HG02642 (cell line): ENCODE data around the gene LSP1.

Experiments
- ATAC-seq: cut with Tn5 transposase; IDR thresholded peaks from one replicate; pipeline ENCODE4 v1.9.1; 2021; ENCODE audit warnings: mild to moderate bottlenecking; ENCODE audit not compliant: unreplicated experiment, poor library complexity

Gene LSP1

GRCh38 chr11:1909524-1909923 is 56.6 kb downstream of the LSP1 start:
- ATAC-seq = no peak

GRCh38 chr11:1912289-1912878 is 59.5 kb downstream of the LSP1 start:
- ATAC-seq = no peak

DNA sequence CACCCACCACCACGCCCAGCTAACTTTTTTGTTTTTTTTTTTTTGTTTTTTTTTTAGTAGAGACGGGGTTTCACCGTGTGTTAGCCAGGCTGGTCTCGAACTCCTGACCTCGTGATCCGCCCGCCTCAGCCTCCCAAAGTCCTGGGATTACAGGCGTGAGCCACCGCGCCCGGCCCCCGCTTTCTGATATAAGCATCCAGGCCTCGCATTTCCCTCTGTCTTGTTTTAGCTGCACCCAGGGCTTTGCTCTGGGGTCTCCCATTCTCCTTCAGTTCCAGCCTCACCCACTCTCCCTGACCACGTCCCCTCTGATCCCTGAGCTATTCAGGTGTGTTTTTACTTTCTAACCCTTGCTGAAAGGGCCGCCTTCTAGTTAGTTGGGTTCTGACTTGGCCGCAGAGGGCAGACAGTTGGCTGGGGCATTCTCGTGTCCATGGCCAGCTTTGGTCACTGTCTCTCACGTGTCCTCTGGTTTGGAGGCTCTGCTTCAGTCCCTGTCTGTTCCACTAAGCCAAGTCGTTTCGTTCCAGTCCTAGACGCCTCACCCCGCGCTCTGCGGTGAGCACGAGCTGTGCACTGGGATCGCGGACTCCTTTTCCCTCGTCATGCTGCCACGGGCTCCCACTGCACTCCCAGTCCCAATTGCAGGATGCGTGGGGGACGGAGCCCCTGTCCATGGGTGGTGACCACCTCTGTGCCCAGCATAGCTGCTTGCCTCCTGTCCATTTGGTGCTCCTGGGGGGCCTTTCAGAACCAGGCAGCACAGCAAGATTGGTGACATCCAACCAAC is 60.6 kb downstream of the LSP1 start:
- ATAC-seq = no peak

DNA sequence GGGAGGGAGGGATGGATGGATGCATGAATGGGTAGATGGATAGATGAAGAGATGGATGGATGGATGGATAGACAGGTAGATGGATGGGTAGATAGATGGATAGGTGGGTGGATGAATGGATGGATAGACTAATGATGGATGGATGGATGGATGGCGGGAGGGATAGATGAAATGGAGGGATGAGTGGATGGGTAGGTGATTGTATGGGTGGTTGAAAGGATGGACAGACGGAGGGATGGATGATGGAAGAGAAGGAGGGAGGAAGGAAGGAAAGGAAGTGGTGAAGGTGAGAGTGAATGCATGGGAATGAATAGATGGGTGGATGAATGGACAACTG is 62.9 kb downstream of the LSP1 start:
- no peak for ATAC-seq

GRCh38 chr11:1916132-1916985 is 63.5 kb downstream of the LSP1 start:
- no peak for ATAC-seq

DNA sequence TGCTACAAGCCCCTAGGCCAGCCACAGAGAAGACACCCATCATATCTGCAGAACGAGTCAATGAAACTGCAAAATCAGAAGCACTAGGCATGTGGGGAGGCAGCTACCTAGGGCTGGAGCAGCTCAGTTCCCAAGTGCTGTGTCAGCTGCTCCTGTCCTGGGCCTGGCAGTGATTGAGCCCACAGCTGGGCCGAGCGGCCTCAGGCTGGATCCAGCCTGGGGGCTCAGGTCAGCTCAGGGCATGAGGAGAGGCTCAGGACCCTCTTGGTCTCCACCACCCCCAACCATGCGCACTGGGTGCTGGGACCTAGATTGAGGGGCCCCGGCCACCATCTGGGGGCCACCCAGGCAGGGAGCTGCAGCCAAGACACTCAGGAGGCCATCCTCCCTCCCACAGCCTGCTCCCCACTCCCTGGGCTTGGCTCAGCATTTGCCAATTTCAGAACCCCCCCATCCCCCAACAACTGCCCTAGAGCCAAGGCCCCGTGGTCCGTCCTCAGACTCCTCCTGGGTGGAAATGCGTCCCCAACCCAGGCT is 64.2 kb downstream of the LSP1 start:
- ATAC-seq = no peak

GRCh38 chr11:1917523-1918435 is 64.9 kb downstream of the LSP1 start:
- ATAC-seq = no peak

DNA sequence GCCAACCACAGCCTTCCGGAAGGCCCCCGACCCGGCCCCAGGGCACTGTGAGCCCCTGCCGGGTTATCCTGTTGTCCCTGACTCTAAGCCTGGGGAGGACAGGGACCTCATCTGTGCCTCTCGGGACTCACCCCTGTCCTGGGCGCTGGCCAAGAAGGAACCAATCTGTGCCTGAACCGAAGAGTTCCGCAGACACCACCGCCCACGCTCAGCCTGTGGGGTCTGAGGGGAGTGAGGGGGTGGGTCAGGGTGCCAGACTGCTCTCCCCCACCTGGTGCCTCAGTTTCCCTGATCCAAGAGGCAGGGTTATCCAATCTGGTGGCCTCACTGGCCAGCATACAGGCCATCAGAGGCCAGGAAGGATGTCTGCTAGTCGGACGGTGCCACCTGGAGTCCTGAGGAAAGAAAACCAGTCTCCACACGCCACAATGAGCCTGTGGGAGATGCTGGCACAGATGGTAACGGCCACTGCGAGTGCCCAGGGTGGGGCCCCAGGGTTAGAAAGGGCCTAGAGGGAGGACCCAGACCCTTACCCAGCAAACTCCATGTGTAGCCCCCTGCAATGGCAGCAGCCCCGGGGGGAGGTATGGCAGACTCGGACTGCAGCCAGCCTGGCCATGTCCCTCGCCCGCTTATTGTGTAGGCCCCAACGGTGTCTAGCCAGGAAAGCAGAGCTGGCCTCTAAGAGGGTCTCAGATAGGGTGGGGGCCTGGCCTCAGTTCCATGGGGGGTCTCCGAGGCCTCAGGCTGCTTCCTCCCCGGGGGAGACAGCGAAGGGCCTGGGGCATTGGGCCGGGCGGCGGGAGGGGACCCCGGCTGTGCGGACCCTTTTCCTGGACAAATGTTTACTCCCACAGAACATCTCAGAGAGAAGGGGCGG is 65.8 kb downstream of the LSP1 start:
- no peak for ATAC-seq

DNA sequence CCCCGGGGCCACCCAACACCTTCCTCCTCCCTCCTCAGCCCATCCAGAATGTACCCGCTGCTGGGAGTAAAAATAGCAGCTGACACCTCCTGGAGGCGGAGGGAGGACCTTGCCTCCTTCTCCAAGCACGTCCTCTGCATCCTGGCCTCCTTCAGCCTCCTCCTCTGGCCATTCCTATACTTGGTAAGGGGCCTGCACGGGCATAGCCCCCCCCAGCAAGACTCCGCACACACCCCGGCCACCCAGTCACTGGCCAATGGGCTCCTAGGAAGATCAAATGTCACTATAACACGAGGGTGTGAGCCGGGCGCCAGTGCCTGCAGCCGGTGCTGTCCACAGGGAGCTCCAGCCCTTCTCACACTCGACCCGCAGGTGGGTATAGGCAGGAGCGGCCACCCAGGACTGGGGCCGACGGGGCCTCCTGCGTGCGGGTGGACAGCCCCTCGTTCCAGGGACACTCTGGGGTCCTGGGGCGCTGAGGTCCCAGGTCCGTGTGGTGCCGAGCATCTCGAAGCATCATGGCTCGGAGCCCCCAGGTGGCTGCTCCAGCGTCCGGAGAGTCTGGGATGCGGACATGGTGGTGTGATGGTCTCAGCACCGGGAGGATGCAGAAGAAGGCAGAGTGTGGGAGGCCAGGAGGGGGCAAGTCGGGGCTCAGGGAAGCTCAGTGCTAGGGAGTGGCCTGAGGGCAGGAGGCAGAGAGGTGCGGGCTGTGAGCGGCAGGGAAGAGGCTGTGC is 66.7 kb downstream of the LSP1 start, which contains the start of gene TNNT3:
TSS of gene TNNT3 (plus strand) at position 313 of the 737 bp plus-strand sequence. CDS start 3,172 bp downstream, outside the sequence.
- no peak for ATAC-seq

- no peak for ATAC-seq
These were observed 67.4 kb downstream of the LSP1 start for GRCh38 chr11:1920128-1920908.

- ATAC-seq = no peak
These were observed 68.2 kb downstream of the LSP1 start for GRCh38 chr11:1920909-1921573.

DNA sequence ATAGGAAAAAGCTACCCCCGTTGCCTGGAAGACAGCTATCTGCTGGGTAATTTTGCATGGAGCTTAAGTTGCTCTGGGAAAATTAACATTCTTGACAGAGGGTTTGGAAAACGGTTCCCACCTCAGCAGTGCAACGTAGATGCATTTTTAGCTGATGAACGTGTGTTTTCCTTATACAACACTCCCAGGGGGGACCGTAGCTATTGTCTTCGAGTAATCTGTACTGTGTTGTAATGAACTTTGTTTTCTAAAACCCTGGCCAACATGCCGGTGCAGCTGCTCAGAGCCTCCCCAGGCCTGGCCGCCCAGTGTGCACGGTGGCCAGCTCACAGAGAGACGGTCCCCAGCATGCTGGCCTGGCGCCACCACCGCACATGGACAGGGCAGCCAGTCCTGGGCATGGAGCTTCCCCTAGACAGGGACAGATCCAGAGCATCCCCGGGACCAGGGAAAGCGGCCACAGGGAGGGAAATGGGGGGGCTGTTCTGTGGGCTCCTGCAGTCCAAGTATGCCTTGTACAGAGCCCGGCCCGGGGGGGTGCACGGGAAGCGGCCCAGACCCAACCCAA is 68.8 kb downstream of the LSP1 start:
- no peak for ATAC-seq

DNA sequence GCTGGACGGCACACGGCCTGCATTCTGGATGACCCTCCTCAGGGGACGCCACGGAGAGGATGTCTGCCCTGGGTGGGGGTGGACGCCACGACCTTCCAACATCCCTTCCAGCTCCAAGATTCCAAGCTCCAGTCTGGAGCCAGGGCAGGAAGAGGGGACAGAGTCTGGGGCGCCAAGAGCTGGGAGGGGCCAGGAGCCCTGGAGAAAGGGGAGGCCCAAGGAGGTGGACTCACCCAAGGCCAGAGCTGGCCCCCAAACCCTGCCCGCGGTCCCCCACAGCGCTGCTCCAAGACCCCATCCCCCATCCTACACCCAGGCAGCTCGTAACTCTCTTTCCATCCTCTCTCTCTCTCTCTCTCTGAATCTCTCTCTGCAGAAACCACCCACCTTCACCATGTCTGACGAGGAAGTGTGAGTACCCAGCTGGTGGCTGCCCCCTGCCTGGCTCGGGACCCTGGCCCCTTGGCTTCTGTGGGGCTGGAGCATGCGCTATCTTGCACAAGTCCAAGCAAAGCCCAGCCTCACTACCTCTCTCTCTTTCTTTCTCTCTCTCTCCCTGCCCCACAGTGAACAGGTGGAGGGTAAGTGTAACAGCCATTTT is 69.7 kb downstream of the LSP1 start:
- ATAC-seq = no peak

- no peak for ATAC-seq
These were observed 70.5 kb downstream of the LSP1 start for GRCh38 chr11:1923201-1923956.

DNA sequence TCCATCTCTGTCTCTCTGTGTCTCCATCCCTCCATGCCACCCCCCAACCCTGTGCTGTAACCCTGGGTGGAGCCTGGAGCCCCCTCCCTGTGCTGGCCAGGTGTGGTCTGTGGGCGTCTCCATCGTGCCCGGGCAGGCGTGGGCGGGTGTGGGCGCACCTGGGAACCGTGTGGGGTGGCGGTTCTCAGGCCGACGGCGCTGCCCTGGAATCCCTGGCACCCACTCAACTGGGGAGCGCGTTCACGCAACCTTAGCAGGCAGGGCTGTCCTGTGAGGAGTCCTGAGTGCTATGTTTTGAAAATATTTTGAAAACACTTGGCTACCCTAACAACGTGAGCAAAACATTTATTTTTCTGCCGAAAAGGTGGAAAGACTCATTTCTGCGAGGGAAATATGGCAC is 71.3 kb downstream of the LSP1 start:
- ATAC-seq = no peak
